Ectodermal cell (in vitro differentiated cells): Measurements from ENCODE around the gene SPOUT1.
"Not testable (repeated sequence)": the region's sequence is repeated elsewhere in the genome, so short reads cannot be mapped to it uniquely, and the experiment has no call there.

ENCODE experiments used
- H3K27ac ChIP-seq: 2 replicates; pipeline ENCODE4 v1.7.0; 2013; ENCODE audit warnings: mild to moderate bottlenecking, low read depth, low read length; ENCODE audit not compliant: insufficient read depth, poor library complexity, severe bottlenecking
- H3K27me3 ChIP-seq: 2 replicates; pipeline ENCODE4 v1.7.0; 2013; ENCODE audit warnings: mild to moderate bottlenecking, low read length; ENCODE audit not compliant: insufficient read depth, control insufficient read depth, poor library complexity, severe bottlenecking
- H3K36me3 ChIP-seq: one replicate; pipeline ENCODE4 v1.7.0; 2013; ENCODE audit warnings: low read length; ENCODE audit not compliant: control insufficient read depth, insufficient read depth
- H3K4me1 ChIP-seq: one replicate; pipeline ENCODE4 v1.7.0; 2013; ENCODE audit warnings: low read length; ENCODE audit not compliant: control insufficient read depth, insufficient read depth
- H3K4me3 ChIP-seq: 2 replicates; pipeline ENCODE4 v1.7.0; 2013; ENCODE audit warnings: low read depth, low read length, control low read depth; ENCODE audit not compliant: insufficient read depth
- H3K9me3 ChIP-seq: 2 replicates; pipeline ENCODE4 v1.7.0; 2013; ENCODE audit warnings: mild to moderate bottlenecking, low read length, moderate library complexity; ENCODE audit not compliant: control insufficient read depth
- WGBS, 2 experiments: methylation state at CpG; one replicate each; pipeline ENCODE4 v1.1.7; 2013; ENCODE audit warnings: missing lambda C conversion rate in 2 of 2; 5-methylcytosine and 5-hydroxymethylcytosine counted together

Gene SPOUT1

DNA sequence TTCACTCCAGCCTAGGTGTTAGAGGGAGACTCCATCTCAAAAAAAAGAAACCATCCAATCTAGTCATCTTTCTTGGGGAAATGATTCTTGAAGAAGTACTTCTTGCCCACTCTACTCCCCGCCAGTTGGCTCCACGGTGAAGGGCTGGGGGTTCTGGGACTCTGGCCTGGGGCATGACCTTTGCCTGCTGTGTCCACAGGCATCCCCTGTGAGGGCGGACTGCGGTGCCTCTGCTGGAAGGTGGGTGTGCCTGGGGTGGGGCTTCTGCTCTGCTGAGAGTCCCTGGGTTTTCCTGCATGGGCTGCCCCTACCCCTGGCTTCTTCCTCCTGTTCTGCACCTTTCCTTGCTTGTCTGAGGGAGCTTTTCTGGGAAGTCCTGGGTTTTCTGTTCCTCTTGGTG lies 39.1 kb downstream of the SPOUT1 start:
- H3K27ac ChIP-seq, result no peak overlapping the region
- H3K4me3 ChIP-seq, result no peak overlapping the region
- 90 to 94% methylated on average over 4 of the region's 4 CpGs for WGBS, 2 experiments
- no peaks in the 10 kb centered on the region for H3K9me3 ChIP-seq
- no peaks in the 10 kb centered on the region for H3K27me3 ChIP-seq
- peaks cover 10% of the 10 kb centered on the region for H3K36me3 ChIP-seq
- H3K4me1 ChIP-seq, result no peaks in the 10 kb centered on the region

DNA sequence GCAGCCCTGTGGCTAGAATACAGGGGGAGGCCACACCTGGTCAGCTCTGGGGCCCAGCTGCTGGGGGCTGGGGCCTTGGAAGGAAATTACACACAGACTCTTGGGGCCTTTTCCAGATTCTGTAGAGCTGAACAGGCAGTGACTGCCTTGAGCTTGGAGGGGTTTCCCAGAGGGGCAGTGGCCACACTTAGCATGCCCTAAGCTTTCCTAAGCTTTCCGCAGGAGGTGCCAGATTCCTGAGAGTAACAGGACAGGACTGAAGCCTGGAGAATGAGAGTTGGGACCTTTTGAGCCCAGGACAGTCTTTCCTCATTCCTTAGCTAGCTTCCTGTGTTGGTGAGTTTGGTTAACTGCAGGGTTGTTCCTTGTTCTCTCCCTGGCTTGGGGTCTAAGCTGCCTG lies 41.1 kb downstream of the SPOUT1 start:
- H3K4me3 ChIP-seq, result peak overlapping the region; percentile 89
- H3K36me3 ChIP-seq, result peaks cover 5% of the 10 kb centered on the region
- no peak overlapping the region for H3K27ac ChIP-seq
- WGBS, 2 experiments, result 89 to 97% methylated on average over 1 of the region's 1 CpG
- no peaks in the 10 kb centered on the region for H3K9me3 ChIP-seq
- no peaks in the 10 kb centered on the region for H3K27me3 ChIP-seq
- no peaks in the 10 kb centered on the region for H3K4me1 ChIP-seq

DNA sequence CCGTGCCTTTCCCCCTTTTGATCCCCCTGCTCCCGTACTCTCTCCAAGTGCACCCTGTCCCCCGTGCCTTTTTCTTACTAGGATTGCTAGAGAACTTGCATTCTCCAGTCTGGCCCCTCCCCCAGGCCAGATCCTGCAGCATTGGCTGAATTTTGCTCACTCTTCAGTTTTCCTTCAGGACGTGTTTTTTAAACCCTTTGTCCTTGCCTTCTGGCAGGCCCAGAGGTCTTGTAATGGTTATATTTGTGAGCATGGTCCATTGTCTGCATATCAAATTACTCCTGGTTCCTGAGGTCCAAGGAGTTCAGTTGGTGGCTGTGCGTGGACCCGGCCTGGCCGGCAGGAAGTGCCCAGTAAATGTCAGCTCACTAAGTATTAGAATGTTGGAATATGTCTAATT lies 41.9 kb downstream of the SPOUT1 start:
- Histone ChIP-seq H3K9me3 (no peaks in the 10 kb centered on the region), H3K4me3 (peak overlapping the region; percentile 89), H3K27ac (no peak overlapping the region), H3K27me3 (no peaks in the 10 kb centered on the region), H3K36me3 (peaks cover 3% of the 10 kb centered on the region), H3K4me1 (no peaks in the 10 kb centered on the region)
- 22 to 23% methylated on average over 6 of the region's 7 CpGs for WGBS, 2 experiments

DNA sequence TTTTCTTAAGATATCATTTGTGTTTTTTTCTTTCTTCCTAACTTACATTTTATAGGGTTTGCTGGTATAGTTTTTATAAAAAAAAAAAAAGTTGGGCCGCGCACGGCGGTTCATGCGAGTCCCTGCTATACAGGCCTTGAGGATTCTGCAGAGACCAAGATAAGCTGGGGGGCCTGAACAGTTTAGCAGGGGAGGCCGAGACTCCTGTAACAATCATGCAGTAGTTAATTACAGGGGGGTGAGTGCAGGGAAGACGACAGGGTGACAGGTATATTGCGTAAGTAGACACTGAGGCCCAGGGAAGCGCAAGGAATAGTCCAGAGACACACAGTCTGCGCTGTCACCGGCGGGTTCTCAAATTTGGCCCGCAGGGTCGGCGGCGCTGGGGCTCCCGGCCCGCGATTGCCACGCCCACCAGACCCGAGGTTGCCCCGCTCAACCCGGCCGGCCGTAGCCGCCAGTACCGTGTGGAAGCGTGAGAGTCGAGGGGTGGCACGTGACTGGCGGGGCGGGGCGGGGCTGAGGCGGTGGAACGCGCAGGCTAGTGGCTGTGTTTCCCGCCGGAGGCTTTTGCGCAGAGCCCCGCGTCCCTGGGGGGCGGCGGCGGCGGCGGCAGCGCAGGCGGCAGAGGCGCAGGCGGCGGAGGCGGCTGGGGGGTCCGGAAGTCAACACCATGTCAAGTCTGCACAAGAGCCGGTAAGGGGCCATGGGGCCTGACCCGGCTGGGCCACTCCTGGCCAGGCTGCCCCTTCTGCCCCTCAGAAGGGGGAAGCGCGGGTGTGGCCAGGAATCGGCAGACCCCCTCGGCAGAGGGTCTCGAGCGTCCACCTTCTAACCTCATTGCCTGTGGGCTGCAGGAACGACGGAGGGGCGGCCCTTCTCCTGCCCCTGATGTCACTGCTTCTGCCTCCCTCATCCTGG lies 42.7 kb downstream of the SPOUT1 start, which contains the start of gene TBC1D13:
Gene TBC1D13 (plus strand): TSS at position 573 of the 921 bp plus-strand sequence. CDS start 101 bp downstream, at position 674.
- Histone ChIP-seq H3K4me1 (no peaks in the 10 kb centered on the region), H3K4me3 (peak within 1 kb of the TSS; percentile 89), H3K36me3 (peaks cover 3% of the 10 kb centered on the region), H3K27me3 (no peaks in the 10 kb centered on the region), H3K27ac (peak within 1 kb of the TSS; percentile 74), H3K9me3 (no peaks in the 10 kb centered on the region)
- 10% methylated on average over 64 of the region's 64 CpGs for WGBS, 2 experiments

DNA sequence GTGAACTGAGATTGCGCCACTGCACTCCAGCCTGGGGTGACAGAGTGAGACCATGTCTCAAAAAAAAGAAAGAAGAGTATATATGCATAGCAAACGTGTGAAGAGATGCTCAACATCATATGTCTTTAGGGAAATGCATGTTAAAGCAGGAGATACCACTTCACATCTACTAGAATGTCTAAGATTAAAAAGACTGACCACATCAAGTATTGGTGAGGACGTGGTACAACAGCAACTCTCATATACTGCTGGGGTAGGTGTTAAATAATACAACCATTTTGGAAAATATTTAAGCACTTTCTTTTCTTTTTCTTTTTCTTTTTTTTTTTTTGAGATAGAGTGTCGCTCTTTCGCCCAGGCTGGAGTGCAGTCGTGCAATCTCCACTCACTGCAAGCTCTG lies 44.2 kb downstream of the SPOUT1 start:
- Histone ChIP-seq H3K4me3 (no peak overlapping the region), H3K27ac (no peak overlapping the region), H3K4me1 (no peaks in the 10 kb centered on the region), H3K36me3 (no peaks in the 10 kb centered on the region), H3K9me3 (no peaks in the 10 kb centered on the region), H3K27me3 (no peaks in the 10 kb centered on the region)
- whole genome bisulfite sequencing, 2 experiments, result 92 to 98% methylated on average over 4 to 5 of the region's 6 CpGs

- WGBS, 2 experiments, result 85 to 86% methylated on average over 1 of the region's 1 CpG
- no peaks in the 10 kb centered on the region for H3K27me3 ChIP-seq
- H3K9me3 ChIP-seq, result no peaks in the 10 kb centered on the region
- no peak overlapping the region for H3K4me3 ChIP-seq
- no peak overlapping the region for H3K27ac ChIP-seq
- H3K36me3 ChIP-seq, result no peaks in the 10 kb centered on the region
- H3K4me1 ChIP-seq, result no peaks in the 10 kb centered on the region
These were observed 46.9 kb downstream of the SPOUT1 start for GRCh38 chr9:128782669-128783068.

DNA sequence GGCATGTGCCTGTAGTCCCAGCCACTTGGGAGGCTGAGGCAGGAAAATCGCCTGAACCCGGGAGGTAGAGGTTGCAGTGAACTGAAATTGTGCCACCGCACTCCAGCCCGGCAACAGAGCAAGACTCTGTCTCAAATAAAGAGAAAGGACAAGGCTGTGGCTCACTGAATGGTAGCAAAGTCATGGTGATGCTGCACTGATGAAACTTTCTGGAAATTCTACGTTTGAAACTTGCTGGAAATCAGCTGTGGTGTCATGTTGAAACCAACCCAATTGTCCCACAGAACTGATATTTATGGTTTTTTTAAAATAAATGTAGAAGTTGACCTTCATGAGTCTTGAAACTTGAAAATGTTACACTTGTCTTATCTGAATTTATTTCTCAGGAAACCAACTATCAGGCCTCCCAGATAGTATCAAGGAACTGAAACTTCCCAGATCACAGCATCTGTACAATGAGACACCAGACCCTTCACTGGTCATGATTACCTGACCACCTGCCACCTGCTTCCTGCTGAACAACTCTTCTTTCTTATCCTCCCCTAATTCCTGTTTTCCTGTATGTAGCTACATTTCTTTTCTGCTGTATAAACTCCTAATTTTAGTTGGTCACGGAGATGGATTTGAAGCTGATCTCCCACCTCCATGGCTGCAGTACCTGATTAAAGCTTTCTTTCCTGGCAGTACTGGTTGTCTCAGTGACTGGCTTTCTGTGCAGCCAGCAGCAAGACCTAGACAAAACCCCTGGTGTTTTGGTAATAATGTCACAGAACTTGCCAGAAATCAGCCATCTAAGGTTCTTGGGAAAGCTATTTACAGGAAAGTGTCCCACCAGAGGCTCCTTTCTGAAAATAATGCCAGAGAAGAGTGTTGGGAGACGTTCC lies 48.2 kb downstream of the SPOUT1 start:
- no peak overlapping the region for H3K27ac ChIP-seq

GRCh38 chr9:128780093-128780492 lies 49.5 kb downstream of the SPOUT1 start:
- not testable (repeated sequence) for H3K4me3 ChIP-seq, H3K27ac ChIP-seq, H3K4me1 ChIP-seq, H3K9me3 ChIP-seq, H3K36me3 ChIP-seq, H3K27me3 ChIP-seq
- 95 to 97% methylated on average over 27 of the region's 27 CpGs for WGBS, 2 experiments

More for the DNA sequence above, 48.2 kb downstream of the SPOUT1 start:
- WGBS, 2 experiments, result 81 to 93% methylated on average over 7 of the region's 7 CpGs
- Histone ChIP-seq H3K27me3 (no peaks in the 10 kb centered on the region), H3K36me3 (no peaks in the 10 kb centered on the region), H3K4me3 (no peak overlapping the region), H3K4me1 (no peaks in the 10 kb centered on the region), H3K9me3 (no peaks in the 10 kb centered on the region)

DNA sequence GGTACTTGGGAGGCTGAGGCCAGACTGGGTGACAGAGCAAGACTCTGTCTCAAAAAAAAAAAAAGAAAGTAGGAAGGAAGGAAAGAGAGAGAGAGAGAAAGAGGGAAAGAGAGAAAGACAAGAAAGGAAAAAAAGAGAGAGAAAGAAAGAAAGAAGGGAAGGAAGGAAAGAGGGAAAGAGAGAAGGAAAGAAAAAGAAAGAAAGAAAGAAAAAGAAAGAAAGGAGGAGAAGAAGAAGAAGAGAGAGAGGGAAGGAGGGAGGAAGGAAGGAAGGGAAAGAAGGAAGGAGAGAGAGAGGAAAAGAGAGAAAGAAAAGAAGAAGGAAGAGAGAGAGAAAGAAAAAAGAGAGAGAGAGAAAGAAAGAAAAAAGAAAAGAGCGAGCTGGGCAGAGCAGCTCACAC lies 54.8 kb downstream of the SPOUT1 start:
- 89 to 97% methylated on average over 1 of the region's 1 CpG for WGBS, 2 experiments
- Histone ChIP-seq H3K36me3 (no peaks in the 10 kb centered on the region), H3K27ac (no peak overlapping the region), H3K4me3 (no peak overlapping the region), H3K4me1 (peaks cover 5% of the 10 kb centered on the region), H3K9me3 (no peaks in the 10 kb centered on the region), H3K27me3 (no peaks in the 10 kb centered on the region)

DNA sequence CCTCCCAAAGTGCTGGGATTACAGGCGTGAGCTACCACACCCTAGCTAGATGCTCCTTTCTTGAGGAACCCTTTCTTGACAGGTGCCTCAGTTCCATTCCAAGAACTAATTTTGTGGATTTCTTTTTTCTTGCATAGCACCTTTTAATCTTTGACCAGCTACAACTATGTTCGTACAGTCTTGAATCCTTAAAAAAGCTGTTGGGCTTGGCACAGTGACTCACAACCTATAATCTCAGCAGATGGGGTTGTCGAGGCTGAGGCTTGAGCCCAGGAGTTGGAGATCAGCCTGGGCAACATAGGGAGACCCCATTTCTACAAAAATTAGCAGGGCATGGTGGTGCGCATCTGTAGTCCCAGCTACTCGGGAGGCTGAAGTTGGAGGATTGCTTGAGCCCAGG lies 56.5 kb downstream of the SPOUT1 start:
- H3K27me3 ChIP-seq, result no peaks in the 10 kb centered on the region
- no peak overlapping the region for H3K27ac ChIP-seq
- H3K36me3 ChIP-seq, result no peaks in the 10 kb centered on the region
- no peaks in the 10 kb centered on the region for H3K9me3 ChIP-seq
- H3K4me3 ChIP-seq, result no peak overlapping the region
- peaks cover 5% of the 10 kb centered on the region for H3K4me1 ChIP-seq
- WGBS, 2 experiments, result 94 to 96% methylated on average over 5 of the region's 5 CpGs
